Measurements from ENCODE around the gene CLDN12.
"Not testable (repeated sequence)": the region's sequence is repeated elsewhere in the genome, so short reads cannot be mapped to it uniquely, and the experiment has no call there.

The CLDN12 gene

GRCh38 chr7:90430614-90431460 lies 27.6 kb downstream of the CLDN12 start:
- in situ Hi-C loops (cut with HindIII; ENCODE audit: low sequenced_read_pairs), result loop anchor here (25.0 kb wide), 1 partner anchor 269 kb away; the partner anchor contains the start of gene STEAP1

- in situ Hi-C loops (cut with HindIII; ENCODE audit: low sequenced_read_pairs), result loop anchor here (25.0 kb wide), 1 partner anchor 270 kb away; the partner anchor contains the start of gene STEAP1
Observed at GRCh38 chr7:90432752-90433151, 29.5 kb downstream of the CLDN12 start.

GRCh38 chr7:90433221-90433620 lies 30.0 kb downstream of the CLDN12 start:
- in situ Hi-C loops (cut with HindIII; ENCODE audit: low sequenced_read_pairs), result loop anchor here (25.0 kb wide), 1 partner anchor 271 kb away; the partner anchor contains the start of gene STEAP1

- in situ Hi-C loops (cut with HindIII; ENCODE audit: low sequenced_read_pairs), result loop anchor here (25.0 kb wide), 1 partner anchor 283 kb away; the partner anchor contains the start of gene STEAP1
Observed at GRCh38 chr7:90445633-90446032, 42.4 kb downstream of the CLDN12 start.

- in situ Hi-C loops (cut with HindIII; ENCODE audit: low sequenced_read_pairs), result loop anchor here (25.0 kb wide), 1 partner anchor 284 kb away; the partner anchor contains the start of gene STEAP1
Observed at GRCh38 chr7:90446137-90446899, 43.1 kb downstream of the CLDN12 start.

GRCh38 chr7:90453259-90453891 lies 50.1 kb downstream of the CLDN12 start:
- in situ Hi-C loops (cut with HindIII; ENCODE audit: low sequenced_read_pairs), result no loop called here

- in situ Hi-C loops (cut with HindIII; ENCODE audit: low sequenced_read_pairs), result no loop called here
Observed at GRCh38 chr7:90453931-90454330, 50.7 kb downstream of the CLDN12 start.

GRCh38 chr7:90455163-90456030 lies 52.1 kb downstream of the CLDN12 start:
- in situ Hi-C loops (cut with HindIII; ENCODE audit: low sequenced_read_pairs), result no loop called here

- in situ Hi-C loops (cut with HindIII; ENCODE audit: low sequenced_read_pairs), result no loop called here
Observed at GRCh38 chr7:90458104-90458503, 54.8 kb downstream of the CLDN12 start.

- in situ Hi-C loops (cut with HindIII; ENCODE audit: low sequenced_read_pairs), result no loop called here
Observed at GRCh38 chr7:90459888-90460287, 56.6 kb downstream of the CLDN12 start.

- in situ Hi-C loops (cut with HindIII; ENCODE audit: low sequenced_read_pairs), result no loop called here
Observed at GRCh38 chr7:90461219-90461618, 58.0 kb downstream of the CLDN12 start.

GRCh38 chr7:90463151-90463628 lies 59.9 kb downstream of the CLDN12 start:
- in situ Hi-C loops (cut with HindIII; ENCODE audit: low sequenced_read_pairs), result not testable (repeated sequence)

Data from endothelial cell of hepatic sinusoid (primary cell).